LNCAP (cell line): ENCODE results near the gene ATP1A2.

ENCODE experiments used
- TF ChIP-seq, protein P1 (sequence below): fragments of 450-650 bp; IDR thresholded peaks from 2 replicates; pipeline ENCODE4 v1.5.1; 2017; ENCODE audit warnings: mild to moderate bottlenecking

The ATP1A2 gene

DNA sequence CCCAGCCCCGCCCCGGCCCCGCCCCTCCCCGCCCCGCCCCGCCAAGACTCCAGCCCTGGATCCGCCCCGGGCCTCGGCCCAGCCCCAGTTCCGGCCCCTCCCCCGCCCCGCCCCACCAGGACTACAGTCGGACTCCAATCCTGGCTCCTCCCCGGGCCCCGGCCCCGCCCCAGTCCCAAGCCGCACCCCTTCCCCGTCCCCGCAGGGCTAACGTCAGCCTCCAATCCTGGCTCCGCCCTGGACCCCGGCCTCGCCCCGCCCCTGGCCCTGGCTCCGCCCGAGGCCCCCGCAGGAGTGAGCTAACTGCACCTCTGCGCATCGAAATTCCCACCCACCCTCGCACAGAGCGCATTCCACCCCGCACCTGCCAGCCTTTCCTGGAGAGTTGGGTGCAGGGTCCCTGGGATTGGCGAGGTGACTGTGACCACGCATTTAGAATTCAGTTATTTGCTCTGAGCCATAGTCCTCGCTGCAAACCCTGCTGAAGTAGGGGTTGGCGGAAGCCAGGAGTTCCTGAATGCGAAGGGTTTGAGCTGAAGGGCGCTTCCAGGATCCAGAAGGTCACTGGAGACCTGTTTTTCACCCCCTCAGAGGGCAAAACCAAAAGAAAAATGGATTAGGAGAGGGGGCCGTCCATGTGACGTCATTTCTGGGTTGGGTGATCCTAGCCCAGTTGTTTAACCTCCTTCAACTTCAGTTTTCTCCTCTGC lies 16.6 kb upstream of the ATP1A2 start:
- TF ChIP-seq, protein P1, sequence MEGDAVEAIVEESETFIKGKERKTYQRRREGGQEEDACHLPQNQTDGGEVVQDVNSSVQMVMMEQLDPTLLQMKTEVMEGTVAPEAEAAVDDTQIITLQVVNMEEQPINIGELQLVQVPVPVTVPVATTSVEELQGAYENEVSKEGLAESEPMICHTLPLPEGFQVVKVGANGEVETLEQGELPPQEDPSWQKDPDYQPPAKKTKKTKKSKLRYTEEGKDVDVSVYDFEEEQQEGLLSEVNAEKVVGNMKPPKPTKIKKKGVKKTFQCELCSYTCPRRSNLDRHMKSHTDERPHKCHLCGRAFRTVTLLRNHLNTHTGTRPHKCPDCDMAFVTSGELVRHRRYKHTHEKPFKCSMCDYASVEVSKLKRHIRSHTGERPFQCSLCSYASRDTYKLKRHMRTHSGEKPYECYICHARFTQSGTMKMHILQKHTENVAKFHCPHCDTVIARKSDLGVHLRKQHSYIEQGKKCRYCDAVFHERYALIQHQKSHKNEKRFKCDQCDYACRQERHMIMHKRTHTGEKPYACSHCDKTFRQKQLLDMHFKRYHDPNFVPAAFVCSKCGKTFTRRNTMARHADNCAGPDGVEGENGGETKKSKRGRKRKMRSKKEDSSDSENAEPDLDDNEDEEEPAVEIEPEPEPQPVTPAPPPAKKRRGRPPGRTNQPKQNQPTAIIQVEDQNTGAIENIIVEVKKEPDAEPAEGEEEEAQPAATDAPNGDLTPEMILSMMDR = no peak

DNA sequence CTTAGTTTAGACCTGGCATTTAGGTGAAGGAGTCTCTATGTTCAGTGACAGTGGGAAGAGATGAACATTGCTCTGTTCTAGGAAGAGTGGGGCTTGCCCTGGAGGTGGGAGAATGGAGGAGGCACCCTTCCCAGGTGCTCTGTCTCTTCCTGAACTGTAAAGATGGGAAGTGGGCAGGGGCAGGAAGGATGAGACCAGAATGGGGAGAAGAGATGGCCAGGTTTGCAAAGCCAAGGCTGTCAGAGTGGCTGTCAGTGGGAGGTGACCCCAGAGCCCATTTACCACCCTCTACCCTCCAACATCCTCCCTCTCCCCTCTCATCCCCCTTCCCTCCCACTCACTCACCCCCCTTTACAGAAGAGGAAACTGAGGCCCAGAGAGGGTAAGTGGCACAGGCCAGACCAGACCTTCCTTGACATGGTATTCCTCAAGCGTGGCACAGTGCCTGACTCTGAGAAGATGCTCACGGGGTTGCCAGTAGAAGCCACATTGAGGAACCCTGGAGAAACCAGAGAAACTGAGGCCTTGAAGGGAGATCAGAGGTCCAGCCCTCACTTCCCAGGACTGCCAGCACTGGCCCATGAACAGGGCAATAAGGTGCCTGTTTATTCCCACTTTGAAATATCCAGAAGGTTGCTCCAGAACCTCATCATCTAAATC lies 15.7 kb upstream of the ATP1A2 start:
- TF ChIP-seq, protein P1 = no peak

DNA sequence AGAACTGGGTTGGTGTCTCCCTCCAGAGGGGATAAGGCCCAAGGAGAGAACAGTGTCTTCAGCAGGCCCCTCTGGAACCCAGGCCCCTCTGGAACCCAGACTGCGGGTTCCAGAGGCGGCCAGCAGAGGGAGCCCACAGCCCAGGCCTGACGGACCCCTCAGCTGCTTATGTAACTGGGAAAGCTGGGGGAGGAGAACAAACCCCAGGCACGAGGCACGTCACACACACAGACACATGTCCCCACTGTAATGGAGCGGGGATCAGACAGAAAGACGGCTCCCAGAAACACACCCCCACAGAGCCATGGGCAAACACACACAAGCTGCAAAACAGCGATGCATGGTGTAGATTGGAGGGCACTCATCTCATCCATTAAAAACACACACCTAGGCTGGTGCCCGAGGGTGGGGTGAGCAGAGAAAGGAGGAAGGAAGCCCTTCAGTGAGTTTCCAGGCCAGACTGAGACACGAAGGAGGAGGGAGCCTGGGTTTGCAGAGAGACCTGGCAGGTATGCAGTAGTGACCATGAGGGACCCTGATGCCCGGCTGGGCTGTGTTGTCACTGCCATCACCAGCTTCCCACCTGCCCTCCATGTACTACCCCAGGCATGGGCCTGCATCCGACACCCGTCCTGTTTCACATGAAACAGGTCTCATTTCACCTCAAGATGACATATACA lies 14.4 kb upstream of the ATP1A2 start:
- TF ChIP-seq, protein P1 = peak; percentile 100

DNA sequence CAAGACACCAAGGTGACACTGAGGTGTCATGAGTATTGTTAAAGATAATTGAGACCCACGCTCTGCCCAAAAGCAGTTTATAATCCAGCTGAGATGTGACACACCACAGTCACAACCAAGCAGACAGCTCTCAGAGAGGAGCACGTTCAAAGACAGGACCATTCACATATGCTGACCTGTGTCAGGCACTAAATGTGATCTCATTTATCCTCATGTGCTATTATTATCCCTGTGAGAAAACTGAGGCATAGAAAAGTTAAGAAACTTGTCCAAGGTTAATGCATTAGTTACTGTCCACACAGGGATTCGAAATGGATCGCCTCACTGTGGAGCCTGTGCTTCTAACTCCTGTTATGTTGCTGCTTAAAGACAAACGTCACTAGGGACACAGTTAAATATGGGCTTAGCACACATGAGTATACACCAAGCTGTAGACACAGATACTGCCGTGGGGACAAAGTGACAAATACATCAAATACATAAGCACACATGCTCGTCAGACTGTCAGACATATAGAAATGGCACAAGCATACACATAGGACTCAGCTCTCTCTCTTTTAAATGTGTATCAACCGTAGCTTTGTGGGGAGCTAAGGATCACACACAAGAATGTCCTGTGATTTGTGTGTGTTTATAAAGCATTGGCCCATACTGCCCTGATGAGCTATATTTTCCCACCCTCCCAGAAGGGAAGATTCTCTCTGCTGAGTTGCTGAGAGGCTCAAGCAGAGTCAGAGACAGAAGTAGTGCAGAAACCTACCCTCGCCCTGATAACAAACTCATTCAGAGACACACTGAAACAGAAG lies 13.6 kb upstream of the ATP1A2 start:
- TF ChIP-seq, protein P1 = no peak

DNA sequence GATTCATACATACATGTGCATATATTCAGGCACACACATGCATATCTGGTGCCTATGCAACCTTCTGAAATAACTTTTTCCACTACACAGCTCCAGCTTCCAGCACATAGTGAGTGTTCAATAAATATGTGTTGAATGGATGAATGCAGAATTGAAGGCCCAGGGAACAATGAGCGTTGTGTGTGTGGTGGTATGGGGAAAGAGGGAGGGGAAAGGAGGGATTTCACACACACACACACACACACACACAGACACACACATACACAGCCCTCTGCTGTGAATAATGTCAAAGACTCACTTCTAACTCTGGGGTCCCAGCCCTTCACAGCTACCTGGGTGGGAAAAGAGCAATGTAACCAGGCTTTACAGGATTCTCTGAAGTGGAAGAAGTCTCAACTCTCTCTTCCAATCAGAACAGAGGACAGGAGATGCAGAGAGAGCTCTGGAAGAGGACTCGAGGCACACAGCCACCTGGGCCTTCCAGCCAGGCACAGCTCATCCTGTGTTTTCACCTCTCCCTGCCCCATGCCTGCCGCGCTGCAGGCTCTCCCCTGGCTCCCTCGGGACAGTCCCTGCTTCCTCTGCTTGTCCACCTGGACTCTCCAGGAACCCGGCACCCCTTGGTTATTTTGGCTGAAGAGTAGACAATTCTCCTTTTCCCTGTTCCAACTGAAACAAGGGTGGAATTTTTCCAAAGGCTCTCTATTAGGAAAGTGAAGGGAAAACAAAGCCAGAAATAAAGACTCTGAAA lies 11.7 kb upstream of the ATP1A2 start:
- TF ChIP-seq, protein P1 = no peak

DNA sequence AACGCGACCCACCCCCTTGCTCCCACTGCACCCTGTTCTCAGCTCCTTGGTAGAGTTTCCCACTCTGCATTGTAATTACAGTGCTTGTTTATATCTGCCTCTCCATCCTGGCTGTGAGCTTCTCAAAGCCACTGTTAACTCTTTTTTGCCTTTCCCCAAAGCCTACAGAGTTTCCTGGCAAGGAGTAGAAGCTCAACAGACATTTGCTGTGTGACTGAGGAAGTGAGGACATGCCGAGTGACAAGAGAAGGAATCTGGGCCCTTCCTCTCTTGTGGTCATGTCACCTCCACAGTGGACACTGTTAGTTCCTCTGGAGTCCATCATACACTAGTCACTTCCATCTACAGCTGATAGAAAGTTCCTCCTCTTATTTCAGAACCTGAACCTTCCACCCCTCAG lies 11.1 kb upstream of the ATP1A2 start:
- TF ChIP-seq, protein P1 = no peak

DNA sequence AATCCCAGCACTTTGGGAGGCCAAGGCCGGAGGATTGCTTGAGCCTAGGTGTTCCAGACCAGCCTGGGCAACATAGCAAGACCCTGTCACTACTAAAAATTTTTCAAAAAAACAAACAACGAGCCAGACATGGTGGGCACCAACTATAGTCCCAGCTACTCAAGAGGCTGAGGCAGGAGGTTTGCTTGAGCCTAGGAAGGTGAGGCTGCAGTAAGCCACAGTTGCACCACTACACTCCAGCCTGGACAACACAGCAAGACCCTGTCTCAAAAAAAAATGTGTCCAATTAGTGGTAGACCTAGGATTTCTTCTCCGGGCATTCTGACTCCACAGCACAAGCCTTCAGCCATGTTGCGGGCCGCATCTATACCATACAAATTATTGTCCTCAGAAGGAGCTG lies 10.4 kb upstream of the ATP1A2 start:
- TF ChIP-seq, protein P1 = no peak
